A673 (cell line): Measurements from ENCODE around the gene KERA. TPM values are rescaled to one million over a fixed set of nuclear protein-coding genes. Genes with fewer than 3 reads are reported as not detected.

Source experiments
- BruUV-seq: library from RNA; stranded (reverse); fragments of 400-500 nt; replicated peaks from 2 replicates; lab custom pipeline; 2021; lab: Mats Ljungman, UMichigan
- CTCF ChIA-PET: fragments of 300-600 bp; sonication (Branson Sonifier 250); formaldehyde crosslinking; loops from one replicate; lab custom pipeline; 2022; ENCODE audit warnings: antibody characterized with exemption; lab: Charles Lee
- POLR2A ChIA-PET: fragments of 300-600 bp; sonication (Branson Sonifier 250); formaldehyde crosslinking; loops from one replicate; lab custom pipeline; 2022; ENCODE audit warnings: antibody characterized with exemption; ENCODE audit not compliant: low non-redundant PET; lab: Charles Lee
- DNase-seq: peaks from one replicate; pipeline ENCODE4 v3.0.0-alpha.2; 2015; ENCODE audit warnings: low spot score
- H3K27ac ChIP-seq: fragments of 200-600 bp; sonication (generic); 2 replicates; pipeline ENCODE4 v1.5.1; 2016; ENCODE audit warnings: mixed run types, low read depth, mild to moderate bottlenecking, mixed read lengths, antibody characterized with exemption, low read length; ENCODE audit not compliant: poor library complexity, severe bottlenecking
- H3K27me3 ChIP-seq: fragments of 200-600 bp; sonication (generic); replicated peaks from 2 replicates; pipeline ENCODE4 v1.6.1; 2017; ENCODE audit warnings: mixed run types, low read depth, mild to moderate bottlenecking, mixed read lengths, antibody characterized with exemption, low read length; ENCODE audit not compliant: insufficient read depth, poor library complexity
- H3K36me3 ChIP-seq: fragments of 200-600 bp; sonication (generic); 2 replicates; pipeline ENCODE4 v1.6.1; 2016; ENCODE audit warnings: mixed run types, mild to moderate bottlenecking, mixed read lengths, antibody characterized with exemption, low read length; ENCODE audit not compliant: insufficient read depth, poor library complexity, severe bottlenecking
- H3K4me1 ChIP-seq: fragments of 200-600 bp; sonication (generic); 2 replicates; pipeline ENCODE4 v1.6.1; 2017; ENCODE audit warnings: mixed run types, mild to moderate bottlenecking, mixed read lengths, antibody characterized with exemption, low read length; ENCODE audit not compliant: insufficient read depth, poor library complexity, severe bottlenecking
- H3K4me3 ChIP-seq: fragments of 200-600 bp; sonication (generic); 2 replicates; pipeline ENCODE4 v1.5.1; 2016; ENCODE audit warnings: low read depth, mixed run types, mild to moderate bottlenecking, mixed read lengths, low read length; ENCODE audit not compliant: poor library complexity, severe bottlenecking
- H3K9me3 ChIP-seq: fragments of 200-600 bp; sonication (generic); 2 replicates; pipeline ENCODE4 v1.6.1; 2016; ENCODE audit warnings: mixed run types, low read depth, mild to moderate bottlenecking, mixed read lengths, antibody characterized with exemption, low read length; ENCODE audit not compliant: poor library complexity, severe bottlenecking
- EZH2 ChIP-seq: fragments of 200-600 bp; sonication (generic); IDR thresholded peaks from 2 replicates; pipeline ENCODE4 v1.6.1; 2017; ENCODE audit warnings: borderline replicate concordance, low read depth, mild to moderate bottlenecking, mixed read lengths, antibody characterized with exemption, low read length; ENCODE audit not compliant: poor library complexity, severe bottlenecking
- intact Hi-C: fragments of 100-400 bp; cut with micrococcal nuclease; formaldehyde crosslinking; loops from one replicate; pipeline ENCODE4 v1.10.0; 2022; ENCODE audit not compliant: unreplicated experiment
- total RNA-seq: library from RNA; stranded (reverse); gene quantifications from 2 replicates; pipeline ENCODE4 v1.2.3, GENCODE V29; 2021
- TF ChIP-seq, protein P1 (sequence below): fragments of 300-800, 200-600 bp; sonication (generic); conservative IDR thresholded peaks from 2 replicates; pipeline ENCODE4 v1.5.1; 2017; ENCODE audit warnings: low read depth, mild to moderate bottlenecking, antibody characterized with exemption, low read length, moderate library complexity, mixed read lengths

The KERA gene
- total RNA-seq, 1 experiment from 2014 or later: not detected

DNA sequence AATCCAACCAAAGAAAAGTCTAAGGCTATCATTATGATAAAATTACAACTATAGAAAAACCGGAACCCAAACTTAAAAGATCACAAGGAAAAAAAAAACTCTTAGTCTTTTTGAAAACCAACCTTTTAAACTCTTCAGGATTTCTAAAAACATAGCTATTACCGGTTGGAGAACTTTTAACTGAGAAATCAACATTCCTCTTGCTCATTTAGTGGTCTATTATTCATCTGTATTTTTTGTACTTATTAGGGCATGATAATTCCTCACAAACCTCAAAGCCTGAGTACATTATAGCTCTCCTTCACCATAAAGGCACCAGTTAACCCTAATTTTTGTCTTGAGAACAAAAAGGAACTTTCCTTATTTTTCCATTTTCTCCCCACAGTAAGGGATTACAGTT, 43.1 kb upstream of the KERA start:
- Histone ChIP-seq H3K4me3 (no peak overlapping the region), H3K27me3 (no peaks in the 10 kb centered on the region), H3K4me1 (no peaks in the 10 kb centered on the region), H3K27ac (no peak overlapping the region), H3K36me3 (no peaks in the 10 kb centered on the region), H3K9me3 (no peaks in the 10 kb centered on the region)
- intact Hi-C loops: no loop called here
- BruUV-seq: no TSS peak
- DNase-seq: no peak
- ChIA-PET CTCF (no interaction called here), POLR2A (no interaction called here)
- TF ChIP-seq, protein P1, sequence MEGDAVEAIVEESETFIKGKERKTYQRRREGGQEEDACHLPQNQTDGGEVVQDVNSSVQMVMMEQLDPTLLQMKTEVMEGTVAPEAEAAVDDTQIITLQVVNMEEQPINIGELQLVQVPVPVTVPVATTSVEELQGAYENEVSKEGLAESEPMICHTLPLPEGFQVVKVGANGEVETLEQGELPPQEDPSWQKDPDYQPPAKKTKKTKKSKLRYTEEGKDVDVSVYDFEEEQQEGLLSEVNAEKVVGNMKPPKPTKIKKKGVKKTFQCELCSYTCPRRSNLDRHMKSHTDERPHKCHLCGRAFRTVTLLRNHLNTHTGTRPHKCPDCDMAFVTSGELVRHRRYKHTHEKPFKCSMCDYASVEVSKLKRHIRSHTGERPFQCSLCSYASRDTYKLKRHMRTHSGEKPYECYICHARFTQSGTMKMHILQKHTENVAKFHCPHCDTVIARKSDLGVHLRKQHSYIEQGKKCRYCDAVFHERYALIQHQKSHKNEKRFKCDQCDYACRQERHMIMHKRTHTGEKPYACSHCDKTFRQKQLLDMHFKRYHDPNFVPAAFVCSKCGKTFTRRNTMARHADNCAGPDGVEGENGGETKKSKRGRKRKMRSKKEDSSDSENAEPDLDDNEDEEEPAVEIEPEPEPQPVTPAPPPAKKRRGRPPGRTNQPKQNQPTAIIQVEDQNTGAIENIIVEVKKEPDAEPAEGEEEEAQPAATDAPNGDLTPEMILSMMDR: no peak
- TF ChIP-seq EZH2: no peak

- H3K4me1 ChIP-seq: no peaks in the 10 kb centered on the region
- CTCF ChIA-PET: no interaction called here
- no TSS peak for BruUV-seq
- no peak overlapping the region for H3K27ac ChIP-seq
- H3K4me3 ChIP-seq: no peak overlapping the region
- no peak for DNase-seq
- intact Hi-C loops: no loop called here
- no peak for TF ChIP-seq EZH2
- TF ChIP-seq, protein P1: no peak
- no peaks in the 10 kb centered on the region for H3K36me3 ChIP-seq
- H3K27me3 ChIP-seq: no peaks in the 10 kb centered on the region
- no peaks in the 10 kb centered on the region for H3K9me3 ChIP-seq
- POLR2A ChIA-PET: no interaction called here
These were observed 42.0 kb upstream of the KERA start for GRCh38 chr12:91099836-91100235.

DNA sequence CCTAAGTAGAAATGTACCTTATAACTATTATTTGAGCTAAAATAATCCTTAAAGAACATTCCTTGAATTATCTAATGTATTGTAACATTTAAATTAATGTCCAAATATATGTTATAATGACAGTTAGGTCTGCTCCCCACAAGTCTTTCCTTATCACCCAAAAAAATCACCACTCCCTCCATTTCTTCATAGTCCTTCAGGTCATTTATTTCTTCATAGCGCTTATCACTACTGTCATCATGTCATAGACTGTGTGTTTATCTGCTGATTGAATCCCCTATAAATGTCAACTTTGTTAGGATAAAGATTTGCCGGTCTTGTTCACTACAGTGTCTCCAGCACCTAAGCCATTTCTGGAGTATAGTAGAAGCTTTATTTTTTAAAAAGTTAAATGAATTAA, 41.5 kb upstream of the KERA start:
- H3K4me3 ChIP-seq: no peak overlapping the region
- CTCF ChIA-PET: no interaction called here
- intact Hi-C loops: no loop called here
- no peaks in the 10 kb centered on the region for H3K36me3 ChIP-seq
- no peak for DNase-seq
- POLR2A ChIA-PET: no interaction called here
- no peaks in the 10 kb centered on the region for H3K27me3 ChIP-seq
- no TSS peak for BruUV-seq
- H3K4me1 ChIP-seq: no peaks in the 10 kb centered on the region
- TF ChIP-seq, protein P1: no peak
- TF ChIP-seq EZH2: no peak
- H3K9me3 ChIP-seq: no peaks in the 10 kb centered on the region
- no peak overlapping the region for H3K27ac ChIP-seq
